Activated T-cell treated with anti-CD3 and anti-CD28 coated beads for 24 hours (primary cell): ENCODE measurements around the gene HOXA11.

Experiments used
- DNase-seq: peaks from one replicate; pipeline ENCODE4 v3.0.0-alpha.2; 2020; ENCODE audit warnings: low read depth

HOXA11 gene

DNA sequence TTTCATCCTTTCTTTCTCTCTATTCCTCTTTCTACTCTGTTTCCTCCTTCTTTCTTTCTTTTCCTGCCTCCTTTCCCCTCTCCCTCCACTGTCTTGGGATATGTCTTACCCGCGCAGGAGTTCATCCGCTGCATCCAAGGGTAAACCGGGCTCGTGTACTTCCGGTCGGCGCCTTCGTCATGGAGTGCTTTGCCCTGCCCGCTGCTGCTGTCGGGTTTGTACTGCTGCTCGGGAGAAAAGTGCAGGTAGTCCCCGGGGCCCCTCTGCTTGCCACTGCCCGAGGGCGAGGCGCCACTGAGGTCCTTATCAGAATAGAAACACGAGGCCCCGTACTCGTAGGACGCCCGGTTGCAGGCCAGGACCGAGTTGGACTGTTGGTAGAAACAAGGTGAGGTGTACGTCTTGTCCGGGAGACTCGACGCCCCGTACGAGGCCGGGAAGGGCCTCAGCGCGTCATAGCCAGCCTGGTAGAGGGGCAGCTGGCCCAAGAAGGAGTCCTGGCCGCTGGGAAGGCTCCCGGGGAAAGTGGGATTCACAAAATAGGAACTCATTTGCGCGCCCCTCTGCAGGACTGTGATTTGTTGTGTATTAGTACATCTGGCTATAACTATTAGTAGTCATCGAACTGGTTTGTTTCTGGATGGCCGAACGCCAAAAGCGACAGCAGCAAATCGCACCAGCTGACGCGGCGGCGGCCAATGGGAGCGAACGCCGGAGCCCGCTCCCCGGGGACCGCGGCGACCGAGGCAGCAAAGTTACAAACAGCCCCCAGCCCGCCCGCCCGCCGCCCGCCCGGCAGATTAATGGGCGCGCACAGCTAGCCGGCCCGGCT is 37.6 kb downstream of the HOXA11 start, which contains the start of gene HOXA6:
Gene HOXA6, minus strand, starts transcription at position 576 of the 832 bp plus-strand sequence. Its CDS starts 25 bp downstream, at position 551.
- DNase-seq, result no peak

DNA sequence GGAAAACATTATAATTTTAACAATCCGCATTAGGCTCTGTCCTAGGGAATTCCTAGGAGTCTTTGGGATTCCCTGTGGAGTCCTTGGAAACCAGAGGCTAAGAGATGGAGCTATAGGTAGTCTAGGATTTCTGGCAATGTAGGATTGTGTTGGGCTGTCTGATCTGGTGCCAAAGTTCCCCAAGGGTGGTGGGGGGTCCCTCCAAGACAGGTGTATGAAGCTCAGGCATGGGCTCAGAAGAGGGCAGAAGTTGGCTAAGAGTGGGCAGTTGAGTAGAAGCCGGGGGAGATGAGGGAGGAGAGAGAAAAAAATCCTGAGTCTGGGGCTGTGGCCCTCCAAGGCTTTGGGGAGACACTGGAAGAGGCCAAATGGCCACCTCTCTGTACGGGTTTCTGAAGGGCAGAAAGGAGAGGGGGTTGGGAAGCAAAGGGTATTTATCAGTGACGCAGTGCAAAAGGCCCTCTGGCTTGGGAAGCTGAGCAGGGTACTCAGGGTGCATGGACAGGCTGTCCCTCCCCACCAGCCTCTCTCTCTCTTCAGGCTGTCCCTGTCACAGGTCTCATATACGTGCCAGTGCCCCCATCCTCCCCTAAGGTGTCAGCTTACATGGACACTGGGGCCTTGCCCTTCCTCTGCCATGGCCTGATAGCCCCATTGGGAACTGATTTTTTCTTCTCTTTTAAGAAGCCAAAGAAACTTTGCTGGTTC is 38.4 kb downstream of the HOXA11 start:
- no peak for DNase-seq

GRCh38 chr7:27145914-27146412 is 39.1 kb downstream of the HOXA11 start:
- no peak for DNase-seq

GRCh38 chr7:27145165-27145913 is 39.7 kb downstream of the HOXA11 start:
- DNase-seq, result no peak

- no peak for DNase-seq
These were observed 40.3 kb downstream of the HOXA11 start for GRCh38 chr7:27144781-27145164.

DNA sequence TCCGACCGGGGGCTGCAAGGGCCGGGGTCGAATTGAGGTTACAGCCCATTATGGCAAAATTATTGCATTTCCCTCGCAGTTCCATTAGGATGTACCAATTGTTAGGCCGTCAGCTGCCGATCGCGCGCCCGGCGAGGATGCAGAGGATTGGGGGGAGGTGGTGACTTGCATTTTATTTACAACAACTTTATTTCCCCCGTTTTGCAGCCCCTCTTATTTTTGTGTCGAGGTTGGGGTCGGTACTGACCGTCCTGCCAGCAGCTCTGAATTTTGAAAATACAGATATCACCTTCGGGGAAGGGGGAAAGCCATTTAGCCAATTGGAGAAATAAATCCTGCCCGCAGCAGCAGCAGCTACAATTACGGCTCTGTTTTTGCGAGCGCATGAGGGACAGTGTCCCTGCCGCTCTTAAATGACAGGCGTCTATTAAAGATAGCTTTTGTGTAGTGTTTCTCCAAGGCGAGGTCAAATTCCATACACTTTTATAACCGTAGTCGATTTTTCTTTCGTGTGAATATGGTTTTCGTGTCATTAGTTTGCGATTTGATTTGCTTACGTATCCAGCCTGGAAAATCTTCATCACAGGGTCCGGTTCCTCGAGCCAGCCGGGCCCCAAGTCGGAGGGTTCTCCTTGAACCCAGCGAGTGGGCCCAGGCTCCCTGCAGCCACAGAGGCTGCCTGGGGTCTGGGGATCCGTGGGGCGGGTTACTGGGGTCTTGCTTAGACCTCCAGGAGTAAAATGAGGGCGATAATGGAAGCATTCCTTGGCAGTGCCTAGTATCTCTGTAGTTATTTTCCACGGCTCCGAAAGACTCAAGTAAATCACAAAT is 40.9 kb downstream of the HOXA11 start:
- DNase-seq, result no peak

GRCh38 chr7:27143023-27143949 is 41.7 kb downstream of the HOXA11 start, which contains the start of gene HOXA5:
HOXA5 (minus strand) TSS chr7:27143681; CDS start chr7:27143607, 74 bp downstream.
- no peak for DNase-seq

GRCh38 chr7:27142580-27143022 is 42.4 kb downstream of the HOXA11 start:
- no peak for DNase-seq

DNA sequence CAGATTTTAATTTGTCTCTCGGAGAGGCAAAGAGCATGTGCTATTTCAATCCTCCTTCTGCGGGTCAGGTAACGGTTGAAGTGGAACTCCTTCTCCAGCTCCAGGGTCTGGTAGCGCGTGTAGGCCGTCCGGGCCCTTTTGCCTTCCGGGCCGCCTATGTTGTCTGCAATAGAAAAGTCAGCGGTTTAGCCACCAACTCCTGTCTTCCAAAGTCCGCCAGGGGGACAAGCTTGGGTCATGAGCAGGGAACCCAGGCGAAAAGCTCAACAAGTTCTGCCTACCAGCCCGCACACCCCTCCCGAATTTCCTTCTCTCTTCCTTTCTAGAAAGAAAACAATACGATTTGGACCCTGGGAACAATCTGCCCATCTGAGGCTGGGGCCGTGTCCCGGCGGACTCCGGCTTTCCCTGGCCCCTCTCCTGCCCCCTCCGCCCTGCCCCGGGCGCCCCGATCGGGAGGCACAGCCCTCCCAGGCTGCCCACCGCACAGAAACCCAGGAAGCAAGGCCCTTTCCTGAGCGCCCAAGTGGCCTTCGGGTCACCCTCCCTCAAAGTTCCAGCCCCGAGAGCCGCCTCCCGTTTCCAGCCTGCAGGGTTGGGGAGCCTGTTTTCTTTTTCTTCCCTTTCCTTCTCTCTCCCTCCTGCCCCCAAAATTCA is 43.0 kb downstream of the HOXA11 start:
- no peak for DNase-seq

DNA sequence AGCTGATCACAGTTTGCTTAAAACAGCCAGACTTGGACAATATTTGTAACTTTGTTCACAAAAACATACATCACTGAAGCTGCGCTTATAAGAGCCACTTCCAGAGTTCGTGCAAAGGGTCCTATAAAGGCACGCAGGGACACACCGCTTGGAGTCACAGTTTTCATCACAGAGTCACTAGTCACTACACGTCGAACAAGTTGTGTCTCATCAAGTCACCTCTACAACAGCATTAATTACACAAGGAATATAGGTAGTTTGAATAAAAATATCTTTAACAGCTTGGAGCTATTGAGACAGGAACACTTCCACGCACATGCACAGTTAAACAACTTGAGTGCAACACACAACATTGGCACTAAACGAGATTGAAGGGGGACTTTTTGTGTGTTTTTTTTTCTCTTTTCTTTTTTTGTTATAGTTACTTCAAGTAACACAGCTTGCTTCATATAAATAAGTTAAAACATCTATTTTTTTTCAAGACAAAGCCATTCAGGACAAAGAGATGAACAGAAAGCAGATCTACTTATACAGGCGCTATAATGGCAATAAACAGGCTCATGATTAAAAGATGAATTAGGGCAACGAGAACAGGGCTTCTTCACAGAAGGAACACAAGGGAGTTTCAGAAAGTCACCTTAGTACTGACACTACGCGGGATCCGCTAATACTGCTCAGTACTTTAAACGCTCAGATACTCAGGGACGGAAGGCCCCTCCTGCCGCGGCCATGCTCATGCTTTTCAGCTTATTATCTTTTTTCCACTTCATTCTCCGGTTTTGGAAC is 43.7 kb downstream of the HOXA11 start:
- DNase-seq, result no peak

- DNase-seq, result no peak
These were observed 44.7 kb downstream of the HOXA11 start for GRCh38 chr7:27140126-27140857.

- no peak for DNase-seq
These were observed 45.5 kb downstream of the HOXA11 start for GRCh38 chr7:27139334-27140125.

DNA sequence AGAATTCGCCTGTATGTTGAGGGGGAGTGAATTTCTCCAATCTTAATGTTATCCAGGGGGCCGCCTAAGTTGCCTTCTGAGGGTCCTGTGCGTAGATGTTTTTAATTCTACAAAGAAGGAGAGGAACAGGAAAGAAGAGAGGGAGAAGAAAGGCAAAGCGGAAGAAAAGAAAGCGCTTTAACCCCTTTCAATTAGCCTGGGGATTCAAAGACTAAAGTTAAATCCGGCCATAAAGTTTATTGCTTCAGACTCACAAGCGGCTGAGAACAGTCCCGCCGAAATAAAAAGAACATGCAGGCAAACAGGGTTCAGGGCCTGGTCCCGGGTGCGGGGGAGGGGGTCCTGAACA is 46.1 kb downstream of the HOXA11 start:
- no peak for DNase-seq

DNA sequence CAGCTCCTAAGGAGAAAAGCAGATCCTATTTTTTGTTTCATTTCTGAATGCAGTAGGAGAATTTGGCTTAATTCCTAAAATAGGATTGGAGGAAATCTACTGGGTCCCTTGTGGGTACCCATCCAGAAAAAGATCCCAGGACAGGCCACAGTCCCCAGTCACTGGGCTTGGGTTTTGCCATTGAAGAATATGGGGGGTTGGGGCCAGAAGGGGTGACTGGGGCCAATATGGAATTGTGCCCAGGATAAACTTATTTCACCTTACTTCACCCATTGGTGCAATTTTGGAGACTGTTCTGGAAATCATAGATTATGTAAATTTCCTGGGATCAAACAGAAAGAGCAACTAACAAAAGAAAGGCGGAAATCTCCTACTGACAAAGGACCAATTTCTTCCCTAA is 46.6 kb downstream of the HOXA11 start:
- DNase-seq, result no peak

DNA sequence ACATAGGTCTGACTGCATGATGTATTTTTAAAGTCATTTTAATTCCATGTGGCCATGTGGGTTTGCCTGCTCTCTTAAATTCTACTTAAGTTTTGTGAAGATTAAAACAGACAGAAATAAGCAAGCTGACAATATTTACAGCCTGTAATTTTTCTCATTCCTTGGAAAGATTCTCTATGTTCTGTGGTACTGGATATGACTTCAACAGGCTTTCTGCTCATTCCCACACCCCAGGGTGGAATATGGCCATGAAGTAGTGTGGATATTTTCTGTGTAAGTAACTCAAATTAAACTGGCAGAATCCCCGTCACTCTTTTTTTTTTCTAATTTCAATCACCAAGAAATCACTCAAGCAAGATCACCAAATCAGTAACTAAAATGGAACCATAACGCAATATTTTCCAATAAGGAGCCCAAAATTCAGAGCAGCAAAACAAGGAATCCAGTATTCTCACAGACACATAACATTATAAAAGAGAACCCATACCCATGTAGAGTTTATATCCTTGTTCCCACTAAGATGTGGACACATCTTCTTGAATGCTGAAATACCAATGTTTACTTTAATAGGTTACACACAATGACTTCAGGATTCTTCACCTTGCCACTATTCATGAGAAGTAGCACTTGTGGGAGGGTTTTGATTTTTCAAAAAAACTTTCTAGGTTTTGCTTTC is 47.3 kb downstream of the HOXA11 start:
- DNase-seq, result no peak

DNA sequence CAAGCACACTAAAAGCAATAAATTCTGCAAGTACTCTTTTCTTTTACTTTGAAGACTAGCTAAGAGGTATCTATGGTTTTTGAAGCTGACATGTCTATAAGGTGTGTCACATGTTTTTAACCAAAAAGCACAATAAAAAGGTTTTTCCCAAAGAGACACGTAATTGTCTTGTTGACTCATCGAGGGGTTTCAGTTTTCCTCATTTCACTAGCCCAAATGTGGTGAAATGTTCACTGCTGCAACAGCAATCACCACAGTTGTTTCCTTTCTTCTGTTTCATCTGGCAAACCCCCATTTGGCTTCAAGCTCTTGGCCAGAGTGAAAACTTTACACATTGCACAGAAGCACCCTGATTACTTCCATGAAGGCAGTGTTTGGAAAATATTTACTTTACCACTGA is 50.6 kb downstream of the HOXA11 start:
- DNase-seq, result no peak
